ENCODE data around the gene C17orf113.

Gene C17orf113

GRCh38 chr17:42072323-42073187 is 22.2 kb upstream of the C17orf113 start:
- no peak for DNase-seq

- no peak for DNase-seq
Observed at GRCh38 chr17:42071810-42072209, 21.4 kb upstream of the C17orf113 start.

- no peak for DNase-seq
Observed at GRCh38 chr17:42068979-42069378, 18.6 kb upstream of the C17orf113 start.

GRCh38 chr17:42067371-42068091 is 17.1 kb upstream of the C17orf113 start:
- peak; percentile 36 for DNase-seq

- no peak for DNase-seq
Observed at GRCh38 chr17:42065201-42065600, 14.8 kb upstream of the C17orf113 start.

GRCh38 chr17:42062681-42063080 is 12.3 kb upstream of the C17orf113 start:
- DNase-seq, result no peak

GRCh38 chr17:42061646-42062487 is 11.5 kb upstream of the C17orf113 start:
- DNase-seq, result no peak

- DNase-seq, result no peak
Observed at GRCh38 chr17:42060231-42060630, 9.8 kb upstream of the C17orf113 start.

GRCh38 chr17:42059815-42060214 is 9.4 kb upstream of the C17orf113 start:
- DNase-seq, result no peak

GRCh38 chr17:42058063-42058462 is 7.7 kb upstream of the C17orf113 start:
- DNase-seq, result no peak

- DNase-seq, result no peak
Observed at GRCh38 chr17:42056635-42057034, 6.2 kb upstream of the C17orf113 start.

GRCh38 chr17:42055496-42055895 is 5.1 kb upstream of the C17orf113 start:
- no peak for DNase-seq

- DNase-seq, result no peak
Observed at GRCh38 chr17:42055027-42055426, 4.6 kb upstream of the C17orf113 start.

- no peak for DNase-seq
Observed at GRCh38 chr17:42053731-42054500, 3.5 kb upstream of the C17orf113 start.

- no peak for DNase-seq
Observed at GRCh38 chr17:42052346-42052877, 2.0 kb upstream of the C17orf113 start.

- DNase-seq, result no peak
Observed at GRCh38 chr17:42051645-42052044, 1.2 kb upstream of the C17orf113 start.

GRCh38 chr17:42051013-42051400 is 606 bp upstream of the C17orf113 start:
- no peak for DNase-seq

GRCh38 chr17:42049834-42050392 is 488 bp downstream of the C17orf113 start:
- DNase-seq, result no peak

- no peak for DNase-seq
Observed at GRCh38 chr17:42047343-42047742, 3.1 kb downstream of the C17orf113 start.

GRCh38 chr17:42045719-42046118 is 4.7 kb downstream of the C17orf113 start:
- DNase-seq, result no peak

GRCh38 chr17:42042598-42043319 is 7.6 kb downstream of the C17orf113 start:
- no peak for DNase-seq
